IMR-90 (cell line): ENCODE results near the gene AIMP1. TPM values are rescaled to one million over a fixed set of nuclear protein-coding genes. Genes with fewer than 3 reads are reported as not detected.

ENCODE experiments used
- ATAC-seq: fragments of 200-7000 bp; cut with Tn5 transposase; 2 replicates; pipeline ENCODE4 v1.9.1; 2020; ENCODE audit warnings: low read depth, mild to moderate bottlenecking, moderate library complexity
- BruUV-seq: library from RNA; stranded (reverse); fragments of 400-500 nt; replicated peaks from 2 replicates; lab custom pipeline; 2021; lab: Mats Ljungman, UMichigan
- CTCF ChIA-PET: fragments of 300-600 bp; formaldehyde crosslinking; extraction: SDS; loops from one replicate; lab custom pipeline; 2021; ENCODE audit warnings: antibody characterized with exemption; lab: Yijun Ruan, JAX
- POLR2A ChIA-PET: fragments of 300-600 bp; sonication (Branson Sonifier 250); formaldehyde crosslinking; loops from one replicate; lab custom pipeline; 2022; ENCODE audit warnings: antibody characterized with exemption; ENCODE audit not compliant: unreplicated experiment; lab: Charles Lee
- DNase-seq: peaks from one replicate; pipeline ENCODE4 v3.0.0; 2013
- H2AFZ ChIP-seq: replicated peaks from 2 replicates; pipeline ENCODE3; 2013; ENCODE audit warnings: low read length, mild to moderate bottlenecking; ENCODE audit not compliant: poor library complexity
- H2AK5ac ChIP-seq: 2 replicates; pipeline ENCODE4 v1.6.1; 2013; ENCODE audit warnings: low read depth, low read length, inconsistent platforms
- H2AK9ac ChIP-seq: replicated peaks from 2 replicates; pipeline ENCODE3; 2013; ENCODE audit warnings: mild to moderate bottlenecking, low read depth, low read length, moderate library complexity; ENCODE audit not compliant: poor library complexity
- H2BK120ac ChIP-seq: 2 replicates; pipeline ENCODE4 v1.6.1; 2013; ENCODE audit warnings: low read depth, low read length, inconsistent platforms
- H2BK15ac ChIP-seq: 3 replicates; pipeline ENCODE4 v1.6.1; 2013; ENCODE audit warnings: low read depth, low read length, inconsistent platforms
- H2BK20ac ChIP-seq: 2 replicates; pipeline ENCODE4 v1.6.1; 2013; ENCODE audit warnings: low read depth, mild to moderate bottlenecking, inconsistent platforms, low read length, moderate library complexity
- H2BK5ac ChIP-seq: 2 replicates; pipeline ENCODE4 v1.6.1; 2013; ENCODE audit warnings: mild to moderate bottlenecking, low read depth, low read length, inconsistent platforms; ENCODE audit not compliant: poor library complexity, severe bottlenecking
- H3K14ac ChIP-seq: replicated peaks from 2 replicates; pipeline ENCODE4 v1.6.1; 2013; ENCODE audit warnings: low read depth, low read length, inconsistent platforms
- H3K18ac ChIP-seq: 2 replicates; pipeline ENCODE4 v1.6.1; 2013; ENCODE audit warnings: low read depth, low read length, control low read depth
- H3K23ac ChIP-seq: 2 replicates; pipeline ENCODE4 v1.6.1; 2013; ENCODE audit warnings: low read depth, low read length, inconsistent platforms
- H3K27ac ChIP-seq: 2 replicates; pipeline ENCODE4 v1.5.1; 2013; ENCODE audit warnings: mild to moderate bottlenecking, control low read depth, low read length; ENCODE audit not compliant: insufficient read depth
- H3K27me3 ChIP-seq: 2 replicates; pipeline ENCODE4 v1.6.1; 2013; ENCODE audit warnings: low read length; ENCODE audit not compliant: control insufficient read depth, insufficient read depth
- H3K36me3 ChIP-seq: 2 replicates; pipeline ENCODE4 v1.6.1; 2013; ENCODE audit warnings: low read length, mixed read lengths; ENCODE audit not compliant: control insufficient read depth, insufficient read depth
- H3K4ac ChIP-seq: 2 replicates; pipeline ENCODE4 v1.6.1; 2013; ENCODE audit warnings: low read depth, low read length, inconsistent platforms
- H3K4me1 ChIP-seq: 2 replicates; pipeline ENCODE4 v1.6.1; 2013; ENCODE audit warnings: low read length, mixed read lengths; ENCODE audit not compliant: control insufficient read depth, insufficient read depth
- H3K4me2 ChIP-seq: 2 replicates; pipeline ENCODE4 v1.6.1; 2013; ENCODE audit warnings: low read depth, mild to moderate bottlenecking, control low read depth, low read length, moderate library complexity
- H3K4me3 ChIP-seq: 2 replicates; pipeline ENCODE4 v1.5.1; 2013; ENCODE audit warnings: low read depth, mild to moderate bottlenecking, control low read depth, low read length, moderate library complexity; ENCODE audit not compliant: insufficient read depth
- H3K56ac ChIP-seq: 2 replicates; pipeline ENCODE4 v1.6.1; 2013; ENCODE audit warnings: low read length, inconsistent platforms; ENCODE audit not compliant: insufficient read depth; ENCODE audit errors: extremely low read depth
- H3K79me1 ChIP-seq, 2 experiments: 2 replicates each; pipeline ENCODE4 v1.6.1; 2013; ENCODE audit warnings: low read length in 2 of 2, inconsistent platforms in 1 of 2, low read depth in 1 of 2
- H3K9ac ChIP-seq: 2 replicates; pipeline ENCODE4 v1.6.1; 2013; ENCODE audit warnings: low read depth, low read length, control low read depth
- H3K9me1 ChIP-seq: 2 replicates; pipeline ENCODE4 v1.6.1; 2013; ENCODE audit warnings: low read length, inconsistent platforms; ENCODE audit not compliant: insufficient read depth
- H3K9me3 ChIP-seq: 2 replicates; pipeline ENCODE4 v1.6.1; 2013; ENCODE audit warnings: low read length; ENCODE audit not compliant: control insufficient read depth, insufficient read depth
- H4K20me1 ChIP-seq: 2 replicates; pipeline ENCODE4 v1.6.1; 2013; ENCODE audit warnings: low read length, inconsistent platforms; ENCODE audit not compliant: insufficient read depth
- H4K5ac ChIP-seq: 2 replicates; pipeline ENCODE4 v1.6.1; 2013; ENCODE audit warnings: mild to moderate bottlenecking, low read depth, low read length, control low read depth
- H4K8ac ChIP-seq, 2 experiments: 2 replicates each; pipeline ENCODE4 v1.6.1; 2013; ENCODE audit warnings: low read depth in 2 of 2, low read length in 2 of 2, control low read depth in 1 of 2, inconsistent platforms in 1 of 2
- H4K91ac ChIP-seq: 2 replicates; pipeline ENCODE4 v1.6.1; 2013; ENCODE audit warnings: low read depth, low read length, inconsistent platforms; ENCODE audit not compliant: insufficient read depth
- CEBPB ChIP-seq: IDR thresholded peaks from 2 replicates; pipeline ENCODE4 v1.6.1; 2012; ENCODE audit warnings: low read depth, low read length, improper control_type of control experiment
- CHD1 ChIP-seq: IDR thresholded peaks from 2 replicates; pipeline ENCODE4 v1.6.1; 2012; ENCODE audit warnings: low read depth, low read length, improper control_type of control experiment
- ELK1 ChIP-seq: fragments of 150-350 bp; IDR thresholded peaks from 2 replicates; pipeline ENCODE4 v1.6.1; 2016; ENCODE audit warnings: low read depth, mild to moderate bottlenecking, low read length, moderate library complexity, borderline replicate concordance
- NFE2L2 ChIP-seq: fragments of 150-350 bp; IDR thresholded peaks from 2 replicates; pipeline ENCODE4 v1.6.1; 2016; ENCODE audit warnings: low read depth, mild to moderate bottlenecking, low read length
- RCOR1 ChIP-seq: IDR thresholded peaks from 2 replicates; pipeline ENCODE4 v1.6.1; 2012; ENCODE audit warnings: mild to moderate bottlenecking, low read length, improper control_type of control experiment; ENCODE audit not compliant: insufficient replicate concordance
- RFX5 ChIP-seq: IDR thresholded peaks from 2 replicates; pipeline ENCODE4 v1.8.0; 2012; ENCODE audit warnings: low read depth, mild to moderate bottlenecking, low read length, moderate library complexity
- dilution Hi-C: fragments of 300-500 bp; cut with HindIII; formaldehyde crosslinking; loops from one replicate; pipeline ENCODE4 v1.14.3; 2018; ENCODE audit warnings: low sequenced_read_pairs; ENCODE audit not compliant: unreplicated experiment
- in situ Hi-C: fragments of 300-500 bp; cut with MboI; formaldehyde crosslinking; loops from 3 replicates; pipeline ENCODE4 v1.14.3; 2019; ENCODE audit warnings: low sequenced_read_pairs, inconsistent platforms, mixed read lengths
- intact Hi-C: fragments of 100-400 bp; cut with micrococcal nuclease; formaldehyde crosslinking; loops from 2 replicates; pipeline ENCODE4 v1.10.0; 2022
- polyA plus RNA-seq, 3 experiments: library from polyadenylated mRNA; depleted of rRNA; stranded (reverse); fragments of >200 nt; gene quantifications; 2 replicates each; pipeline ENCODE4 v1.2.3, GENCODE V29; 2012; ENCODE audit warnings: low replicate concordance in 1 of 3
- total RNA-seq: library from RNA; depleted of rRNA; stranded (reverse); fragments of >200 nt; gene quantifications from 2 replicates; pipeline ENCODE4 v1.2.3, GENCODE V29; 2012

AIMP1 gene
- total and polyA plus RNA-seq, 2 of the 4 experiments (the other 2 are of a cell fraction): 11.8 to 21.4 TPM

- H4K20me1 ChIP-seq: no peaks in the 10 kb centered on the region
- TF ChIP-seq NFE2L2 (no peak), CHD1 (no peak), ELK1 (no peak), RCOR1 (no peak), RFX5 (no peak), CEBPB (no peak)
- no peak overlapping the region for H3K4me2 ChIP-seq
- no peak overlapping the region for H2BK120ac ChIP-seq
- no peak overlapping the region for H2BK5ac ChIP-seq
- H3K56ac ChIP-seq: no peak overlapping the region
- no peak overlapping the region for H3K18ac ChIP-seq
- in situ Hi-C loops (no loop called here), intact Hi-C loops (loop anchor here (5.0 to 10.0 kb wide), 2 partner anchors 49 to 546 kb away; partner anchors contain the start of genes AIMP1 and TBCK), dilution Hi-C loops (no loop called here)
- H2AK9ac ChIP-seq: no peak overlapping the region
- H3K4ac ChIP-seq: no peak overlapping the region
- peaks cover 0 to 3% of the 10 kb centered on the region in 2 experiments; a peak in 3 of 4 replicates for H3K79me1 ChIP-seq
- no peak for DNase-seq
- no peak overlapping the region for H2AFZ ChIP-seq
- no peak overlapping the region for H4K5ac ChIP-seq
- no peak overlapping the region for H2AK5ac ChIP-seq
- H3K9me3 ChIP-seq: no peaks in the 10 kb centered on the region
- no peak overlapping the region for H3K4me3 ChIP-seq
- 0 out of 2 replicates have a peak, but pooled peaks cover 2% of the 10 kb centered on the region for H3K36me3 ChIP-seq
- H3K9ac ChIP-seq: no peak overlapping the region
- CTCF ChIA-PET: interaction anchor here (1.2 kb wide), 1 partner anchor 60 kb away, joined by 3 read pairs; no protein-coding TSS in a partner anchor
- no peak overlapping the region for H3K14ac ChIP-seq
- H3K27ac ChIP-seq: no peak overlapping the region
- POLR2A ChIA-PET: no interaction called here
- no peaks in the 10 kb centered on the region for H3K9me1 ChIP-seq
- no TSS peak for BruUV-seq
- peaks cover 2% of the 10 kb centered on the region; the same call in 1 of the 2 replicates for H3K4me1 ChIP-seq
- no peaks in the 10 kb centered on the region for H3K27me3 ChIP-seq
- H4K8ac ChIP-seq: no peak overlapping the region
- no peak for ATAC-seq
- no peak overlapping the region for H2BK20ac ChIP-seq
- H3K23ac ChIP-seq: no peak overlapping the region
- no peak overlapping the region for H4K91ac ChIP-seq
- no peak overlapping the region for H2BK15ac ChIP-seq
These were observed 47.6 kb upstream of the AIMP1 start for GRCh38 chr4:106268786-106269185.
